ENCODE measurements around the gene ATP2B2.

The ATP2B2 gene

DNA sequence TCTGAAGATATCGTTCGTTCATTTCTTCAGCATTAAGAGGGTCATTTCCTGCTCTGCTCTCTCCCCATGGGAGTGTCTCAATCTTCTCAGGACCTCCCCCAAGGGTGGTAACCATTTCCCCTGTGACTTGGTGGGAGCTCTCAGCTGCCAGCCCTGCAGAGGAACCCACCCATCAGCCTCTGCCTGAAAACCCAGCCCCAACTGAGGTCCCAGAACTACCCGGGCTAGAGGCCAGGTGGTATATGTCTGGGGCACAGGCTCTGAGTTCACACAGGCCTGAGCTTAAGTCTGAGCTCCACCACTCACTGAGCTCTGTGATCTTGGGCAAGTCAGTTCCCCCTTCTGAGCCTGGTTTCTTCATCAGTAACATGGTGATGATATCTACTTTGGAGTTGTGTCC lies 10.0 kb upstream of the ATP2B2 start:
- in situ Hi-C loops (cut with MboI; ENCODE audit: low pct_unique_long_range_greater_than_20kb, low sequenced_read_pairs), result no loop called here
- no peak for DNase-seq

DNA sequence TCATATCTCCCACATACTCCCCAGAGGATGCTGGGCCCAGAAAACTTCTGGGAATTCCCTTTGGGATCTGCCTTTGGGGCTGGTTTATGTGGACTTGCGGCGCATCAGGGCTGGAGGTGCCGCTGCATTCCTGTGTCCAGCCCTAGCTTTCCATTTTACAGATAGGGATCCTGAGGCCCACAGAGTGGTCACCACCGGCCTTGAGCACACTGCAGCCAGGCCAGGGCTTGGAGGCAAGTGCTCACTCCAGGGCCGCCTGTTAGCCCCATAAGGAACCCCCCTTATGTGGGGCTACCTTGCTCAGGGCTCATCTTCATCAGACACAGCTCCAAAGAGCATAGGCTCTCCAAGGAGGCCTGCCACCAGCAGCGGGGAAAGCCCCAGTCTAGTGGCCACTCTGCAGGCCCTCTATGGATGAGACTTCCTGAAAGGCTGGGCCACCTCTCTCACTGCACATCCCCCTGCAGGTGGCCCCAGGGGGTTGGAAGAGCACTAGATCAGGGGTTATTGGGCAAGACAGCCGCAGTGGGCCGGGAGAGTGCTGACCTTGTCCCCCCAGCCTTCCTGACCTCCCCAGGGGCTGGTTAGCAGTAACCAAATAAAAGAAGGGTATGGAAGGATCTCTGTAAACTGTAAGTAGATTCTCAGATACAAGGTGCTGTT lies 9.2 kb upstream of the ATP2B2 start:
- DNase-seq, result no peak
- in situ Hi-C loops (cut with MboI; ENCODE audit: low pct_unique_long_range_greater_than_20kb, low sequenced_read_pairs), result no loop called here

DNA sequence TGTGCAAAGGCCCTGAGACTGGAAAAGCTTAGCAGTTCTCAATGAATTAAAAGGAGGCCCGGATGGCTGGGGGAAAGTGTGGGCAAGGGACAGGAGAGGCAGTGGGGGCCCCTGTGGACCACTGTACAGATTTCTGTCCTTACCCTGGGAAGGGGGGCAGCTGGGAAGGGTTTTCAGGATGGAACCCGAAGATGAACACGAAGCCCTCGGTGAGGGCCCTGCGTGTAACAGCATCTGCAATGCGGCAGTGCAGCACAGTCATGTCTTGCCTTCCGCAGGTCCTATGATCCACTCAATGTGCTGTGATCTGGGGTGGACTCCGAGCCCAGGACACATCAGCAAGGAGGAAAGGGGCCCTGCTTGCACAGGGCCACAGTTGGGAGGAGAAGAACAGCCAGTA lies 7.9 kb upstream of the ATP2B2 start:
- in situ Hi-C loops (cut with MboI; ENCODE audit: low pct_unique_long_range_greater_than_20kb, low sequenced_read_pairs), result no loop called here
- no peak for DNase-seq

DNA sequence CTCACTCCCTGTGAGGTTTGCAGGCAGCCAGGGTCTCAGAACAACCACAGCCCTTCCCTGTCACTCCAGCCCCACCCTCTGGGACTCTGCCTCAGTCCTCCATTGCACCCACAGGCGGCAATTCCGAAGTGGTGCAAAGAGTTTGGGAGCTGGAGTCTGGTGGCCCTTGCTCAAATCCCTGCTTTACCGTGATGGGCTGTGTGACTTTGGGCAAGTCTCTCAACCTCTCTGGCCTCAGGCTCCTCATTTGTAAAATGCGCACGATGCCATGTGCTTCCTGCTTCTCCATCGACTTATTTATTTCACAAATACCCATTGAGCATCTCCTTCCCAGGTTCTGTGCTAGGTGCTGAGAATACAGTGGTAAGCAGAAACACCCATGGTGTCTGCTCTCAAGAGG lies 7.3 kb upstream of the ATP2B2 start:
- in situ Hi-C loops (cut with MboI; ENCODE audit: low pct_unique_long_range_greater_than_20kb, low sequenced_read_pairs), result no loop called here

DNA sequence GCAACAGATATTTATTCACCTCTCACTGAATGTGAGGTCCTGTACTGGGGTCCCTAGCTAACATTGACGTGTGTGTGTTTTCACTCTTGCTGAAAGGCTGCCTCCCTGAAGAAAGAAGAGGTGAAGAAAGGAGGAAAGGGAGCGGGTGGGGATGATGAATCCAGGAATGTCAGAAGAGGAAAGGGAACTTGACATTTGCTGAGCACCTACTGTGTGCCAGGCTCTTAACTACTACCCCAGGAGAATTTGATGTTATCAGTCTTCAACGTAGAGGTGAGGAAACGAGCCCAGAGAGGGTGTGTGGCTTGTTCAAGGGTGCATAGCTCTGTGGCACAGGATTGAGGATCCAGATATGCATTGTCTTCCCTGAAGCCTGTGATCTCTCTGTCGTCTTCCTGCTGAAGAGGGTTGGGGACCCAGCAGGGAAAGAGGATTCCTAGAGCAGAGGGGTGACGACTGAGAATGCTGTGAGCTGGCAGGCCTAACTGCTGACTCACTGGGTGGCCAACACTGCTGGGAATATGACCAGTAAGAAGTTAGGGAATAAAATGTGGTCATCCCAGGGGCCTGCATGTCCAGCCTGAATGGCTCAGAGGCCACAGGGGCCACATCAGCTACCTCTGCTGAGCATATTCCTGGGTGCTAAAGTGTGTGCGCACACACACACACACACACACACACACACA lies 6.6 kb upstream of the ATP2B2 start:
- no peak for DNase-seq
- in situ Hi-C loops (cut with MboI; ENCODE audit: low pct_unique_long_range_greater_than_20kb, low sequenced_read_pairs), result no loop called here

More for the DNA sequence above, 7.3 kb upstream of the ATP2B2 start:
- DNase-seq, result no peak

DNA sequence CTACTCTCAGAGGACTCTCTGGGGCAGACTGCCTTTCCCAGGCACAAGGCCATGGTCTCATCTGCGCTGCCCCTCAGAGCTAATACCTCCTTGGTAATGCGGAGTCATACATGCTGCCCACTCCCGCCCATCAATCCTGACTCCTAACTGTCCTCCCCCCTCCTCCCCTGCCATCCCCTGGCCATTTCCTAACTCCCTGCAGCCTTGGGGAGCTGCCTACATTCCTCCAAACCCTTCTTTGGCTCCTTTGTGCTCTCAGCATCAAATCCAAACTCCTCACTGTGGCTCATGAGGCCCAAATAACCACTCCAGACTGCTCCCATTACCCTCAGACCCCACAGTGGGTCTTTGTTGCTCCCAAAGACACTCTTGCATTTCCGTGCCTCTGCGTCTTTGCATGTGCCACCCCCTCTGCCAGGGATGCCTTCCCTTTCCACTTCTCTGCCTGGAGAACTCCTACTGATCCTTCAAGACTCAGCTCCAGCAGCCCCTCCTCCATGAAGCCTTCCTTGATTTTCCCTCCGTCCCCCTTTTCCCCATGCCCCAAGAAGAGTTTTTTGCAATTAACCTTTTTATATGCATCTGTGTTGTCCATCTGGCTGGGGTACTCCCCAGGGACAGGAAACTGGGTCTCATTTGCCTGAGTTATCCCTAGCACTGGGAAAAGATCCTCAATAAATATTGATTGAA lies 5.5 kb upstream of the ATP2B2 start:
- in situ Hi-C loops (cut with MboI; ENCODE audit: low pct_unique_long_range_greater_than_20kb, low sequenced_read_pairs), result no loop called here
- DNase-seq, result no peak

DNA sequence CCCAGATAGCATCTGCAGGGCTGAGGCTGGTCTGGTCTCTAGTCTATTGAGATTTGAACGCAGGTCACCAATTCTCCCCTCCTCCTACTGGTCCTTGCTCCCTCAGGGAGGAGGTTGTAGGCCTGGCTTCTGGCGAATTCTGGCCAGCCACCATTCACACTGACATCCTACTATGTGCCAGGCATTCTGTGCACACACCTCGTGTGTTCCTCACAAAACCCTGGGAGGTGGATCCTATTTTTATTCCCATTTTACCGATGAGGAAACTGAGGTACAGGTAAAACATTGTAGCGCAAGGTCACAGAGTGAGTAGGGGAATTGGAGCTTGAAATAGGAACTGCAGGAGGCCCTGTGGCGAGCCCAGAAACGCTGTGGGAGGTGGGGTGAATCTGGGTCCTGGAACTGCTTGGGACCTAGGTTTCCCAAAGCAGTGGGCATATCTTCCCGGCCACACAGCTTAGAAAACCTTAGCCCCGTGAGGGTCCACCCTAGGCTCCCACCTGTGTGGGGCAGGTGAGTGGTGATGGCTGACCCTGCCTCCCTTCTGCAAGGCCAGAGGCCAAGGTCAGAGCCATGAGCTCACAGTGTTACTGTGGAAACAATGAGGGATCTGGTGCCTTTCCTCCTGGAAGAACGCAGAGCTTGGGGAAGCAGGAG lies 4.8 kb upstream of the ATP2B2 start:
- in situ Hi-C loops (cut with MboI; ENCODE audit: low pct_unique_long_range_greater_than_20kb, low sequenced_read_pairs), result no loop called here
- DNase-seq, result no peak

DNA sequence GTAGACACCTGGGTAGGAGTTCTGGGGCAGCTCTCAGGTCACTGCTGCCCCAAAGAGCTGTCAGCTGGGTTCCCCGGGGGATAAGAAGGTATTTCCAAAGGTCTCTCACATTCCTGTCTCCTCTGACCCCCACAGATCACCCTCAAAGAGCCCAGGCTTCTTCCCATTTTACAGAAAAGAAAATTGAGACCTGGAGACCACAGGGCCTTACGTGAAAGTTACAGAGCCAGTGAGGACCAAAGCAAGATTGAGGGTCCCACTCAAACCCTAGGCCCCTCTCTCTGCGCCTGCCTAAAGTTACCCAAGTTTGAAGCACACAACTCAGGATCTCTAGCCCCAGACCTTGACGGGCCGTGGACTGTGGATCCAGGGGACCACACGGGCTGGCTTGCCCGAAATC lies 3.9 kb upstream of the ATP2B2 start:
- in situ Hi-C loops (cut with MboI; ENCODE audit: low pct_unique_long_range_greater_than_20kb, low sequenced_read_pairs), result no loop called here
- no peak for DNase-seq

DNA sequence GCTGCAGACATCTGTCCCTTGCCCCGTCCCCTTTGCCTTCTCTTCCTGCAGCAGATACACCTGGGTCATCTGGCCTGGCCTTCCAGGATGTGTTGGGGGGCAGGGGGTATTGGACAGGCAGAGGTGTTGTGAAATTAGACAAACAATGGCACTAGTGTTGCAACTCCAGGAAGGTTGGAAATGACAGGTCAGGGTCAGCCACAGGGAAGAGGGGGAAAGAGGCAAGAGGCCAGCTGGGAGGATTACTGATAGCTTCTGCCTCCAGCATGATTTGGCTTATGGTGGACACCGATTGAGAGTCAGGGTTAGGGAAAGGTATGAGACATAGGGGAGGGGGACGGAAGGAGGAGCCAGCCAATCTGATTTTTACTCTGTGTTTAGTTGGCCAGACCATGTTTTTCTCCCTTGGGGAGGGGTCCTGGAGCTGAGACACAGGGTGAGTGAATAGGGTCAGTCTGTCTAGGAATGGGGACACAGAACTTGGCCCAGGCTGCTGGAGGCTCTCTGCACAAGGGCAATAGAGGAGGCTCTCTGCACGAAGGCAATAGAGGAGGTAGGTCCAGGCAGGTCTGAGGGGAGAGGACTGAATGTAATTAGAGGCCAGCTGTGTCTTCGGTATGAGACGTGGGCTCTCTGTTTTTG lies 3.4 kb upstream of the ATP2B2 start:
- in situ Hi-C loops (cut with MboI; ENCODE audit: low pct_unique_long_range_greater_than_20kb, low sequenced_read_pairs), result no loop called here
- DNase-seq, result no peak

DNA sequence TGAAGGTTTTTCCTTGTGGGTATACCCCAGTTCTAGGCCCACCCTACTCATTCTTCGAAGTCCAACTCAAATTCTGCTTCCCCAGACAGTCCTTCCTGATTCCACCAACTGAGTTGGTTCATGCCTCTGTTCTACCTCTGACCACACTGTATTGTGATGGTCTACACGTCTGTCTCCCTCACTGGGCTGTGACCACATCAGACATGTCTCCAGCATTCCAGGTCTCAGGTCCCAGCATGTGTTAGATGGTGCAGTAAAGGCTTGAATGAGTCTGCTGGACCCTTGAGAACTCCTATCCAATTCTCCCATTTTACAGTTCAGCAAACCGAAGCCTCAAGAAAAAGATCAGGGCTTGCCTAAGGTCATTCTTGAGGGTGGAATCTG lies 2.8 kb upstream of the ATP2B2 start:
- in situ Hi-C loops (cut with MboI; ENCODE audit: low pct_unique_long_range_greater_than_20kb, low sequenced_read_pairs), result no loop called here
- DNase-seq, result no peak

DNA sequence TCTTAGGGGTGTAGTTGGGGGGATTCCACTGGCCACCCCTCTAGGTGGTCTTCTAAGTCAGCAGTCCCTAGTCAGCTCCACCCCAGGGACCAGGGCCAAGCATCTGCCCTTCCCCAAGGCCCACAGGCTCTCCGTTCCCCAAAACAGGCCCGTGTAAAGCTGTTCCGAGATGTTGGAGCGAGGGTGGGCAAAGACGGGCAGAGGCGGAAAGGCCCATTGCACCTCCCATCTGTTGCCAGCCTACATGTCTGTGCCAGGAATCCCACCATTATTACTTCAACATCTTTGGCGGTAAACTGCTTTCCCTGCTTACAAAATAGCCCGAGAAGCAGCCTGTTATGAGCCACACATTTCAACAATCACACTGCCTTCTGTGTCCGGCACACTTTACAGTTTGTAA lies 1.9 kb upstream of the ATP2B2 start:
- in situ Hi-C loops (cut with MboI; ENCODE audit: low pct_unique_long_range_greater_than_20kb, low sequenced_read_pairs), result no loop called here
- DNase-seq, result no peak

DNA sequence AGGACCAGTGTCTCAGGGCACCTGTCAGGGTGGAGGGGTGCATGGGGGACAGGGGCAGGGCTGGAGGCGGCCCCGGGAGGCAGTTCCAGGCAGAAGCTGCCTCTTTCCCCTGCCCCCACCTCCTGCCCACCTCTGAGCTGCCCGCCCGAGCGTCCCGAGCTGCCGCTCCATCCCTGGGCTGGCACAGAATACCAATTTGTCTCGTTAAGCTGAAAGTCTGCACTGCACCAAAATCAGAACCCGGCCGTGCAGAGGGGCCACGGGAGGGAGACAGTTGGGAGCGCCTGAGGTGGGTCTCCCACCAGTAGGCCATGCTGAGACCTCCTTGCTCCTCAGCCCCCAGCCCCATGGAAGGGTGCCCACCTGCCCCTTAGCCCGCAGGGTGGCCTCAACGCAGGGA lies 1.3 kb upstream of the ATP2B2 start:
- in situ Hi-C loops (cut with MboI; ENCODE audit: low pct_unique_long_range_greater_than_20kb, low sequenced_read_pairs), result no loop called here
- no peak for DNase-seq

DNA sequence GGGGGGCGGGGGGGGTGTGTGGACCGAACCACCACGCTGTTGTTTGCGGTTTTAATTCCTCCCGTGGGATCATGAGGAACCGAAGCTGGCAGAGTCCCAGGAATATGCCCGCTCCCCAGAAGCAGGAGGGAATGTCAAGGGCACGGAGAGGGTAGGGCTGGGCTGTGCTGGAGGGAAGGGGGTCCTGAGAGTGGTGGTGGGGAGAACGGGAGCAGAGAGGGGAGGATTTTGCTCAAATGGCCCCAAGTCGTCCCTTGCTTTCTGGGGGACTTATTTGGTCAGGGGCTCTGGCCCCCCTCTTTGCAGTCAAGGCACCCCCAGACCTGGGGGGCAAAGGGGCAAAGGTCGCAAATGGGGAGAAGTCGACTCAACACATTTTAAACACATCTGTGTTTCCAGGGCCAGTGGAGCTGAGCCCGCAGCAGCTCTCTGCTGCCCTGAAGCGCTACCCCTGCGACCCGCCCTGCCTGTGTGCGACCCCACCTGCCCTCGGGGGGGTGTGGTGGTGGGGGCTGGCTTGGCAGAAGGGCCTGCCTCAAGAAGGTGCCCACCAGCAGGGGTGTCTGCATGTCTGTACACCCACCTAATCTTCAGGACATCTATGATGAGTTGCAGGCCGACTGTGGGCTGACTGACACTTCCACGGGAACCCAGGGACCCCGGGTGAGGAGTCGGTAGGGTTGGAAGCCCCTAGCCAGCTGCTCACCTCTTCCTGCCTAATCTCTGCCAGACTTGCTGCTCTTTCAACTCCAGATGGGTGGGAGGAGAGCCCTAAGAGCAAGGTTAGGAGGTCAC lies 602 bp upstream of the ATP2B2 start:
- in situ Hi-C loops (cut with MboI; ENCODE audit: low pct_unique_long_range_greater_than_20kb, low sequenced_read_pairs), result no loop called here

DNA sequence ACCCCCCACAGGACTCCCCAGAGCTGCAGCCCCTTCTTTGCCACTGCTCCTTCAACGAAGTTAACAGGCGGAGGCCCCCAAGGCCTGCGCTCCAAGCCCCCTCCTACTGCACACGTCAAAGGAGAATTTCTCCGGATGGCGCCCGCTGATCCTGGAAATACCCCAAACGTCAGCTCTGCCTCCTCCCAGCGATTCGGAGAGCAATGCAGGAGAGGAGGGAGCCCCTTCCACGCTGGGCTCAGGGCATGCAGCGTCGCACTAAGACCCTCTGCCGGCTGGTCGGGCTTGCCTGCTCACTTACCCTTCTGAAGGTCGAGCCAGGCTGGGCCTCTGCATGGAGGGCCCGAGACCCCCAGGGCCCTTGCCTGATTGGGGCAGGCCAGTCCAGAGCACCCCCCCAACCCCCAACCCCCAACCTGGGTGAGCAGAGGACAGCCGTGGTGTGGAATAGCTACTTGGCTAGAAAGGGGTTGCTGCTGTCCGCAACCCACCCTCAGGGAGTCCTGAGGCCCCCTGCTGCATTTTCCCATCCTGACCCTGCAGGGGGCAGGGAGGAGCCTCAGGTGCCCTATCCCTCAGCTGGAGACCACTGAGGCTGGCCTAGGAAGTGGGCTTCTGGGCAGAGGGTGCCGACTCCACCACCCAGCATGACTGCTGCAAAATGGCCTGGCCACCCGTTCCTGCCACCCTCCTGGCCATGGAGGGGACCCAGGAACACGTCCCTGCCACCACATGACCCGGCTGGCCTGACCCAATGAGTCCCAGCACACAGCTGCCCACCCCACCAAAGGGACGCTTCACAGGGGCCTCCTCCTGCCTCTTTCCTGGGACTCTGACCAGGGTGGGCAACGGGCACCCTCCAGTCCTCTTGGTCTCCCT lies 976 bp downstream of the ATP2B2 start:
- in situ Hi-C loops (cut with MboI; ENCODE audit: low pct_unique_long_range_greater_than_20kb, low sequenced_read_pairs), result no loop called here
- no peak for DNase-seq

More for the DNA sequence above, 602 bp upstream of the ATP2B2 start:
- no peak for DNase-seq

DNA sequence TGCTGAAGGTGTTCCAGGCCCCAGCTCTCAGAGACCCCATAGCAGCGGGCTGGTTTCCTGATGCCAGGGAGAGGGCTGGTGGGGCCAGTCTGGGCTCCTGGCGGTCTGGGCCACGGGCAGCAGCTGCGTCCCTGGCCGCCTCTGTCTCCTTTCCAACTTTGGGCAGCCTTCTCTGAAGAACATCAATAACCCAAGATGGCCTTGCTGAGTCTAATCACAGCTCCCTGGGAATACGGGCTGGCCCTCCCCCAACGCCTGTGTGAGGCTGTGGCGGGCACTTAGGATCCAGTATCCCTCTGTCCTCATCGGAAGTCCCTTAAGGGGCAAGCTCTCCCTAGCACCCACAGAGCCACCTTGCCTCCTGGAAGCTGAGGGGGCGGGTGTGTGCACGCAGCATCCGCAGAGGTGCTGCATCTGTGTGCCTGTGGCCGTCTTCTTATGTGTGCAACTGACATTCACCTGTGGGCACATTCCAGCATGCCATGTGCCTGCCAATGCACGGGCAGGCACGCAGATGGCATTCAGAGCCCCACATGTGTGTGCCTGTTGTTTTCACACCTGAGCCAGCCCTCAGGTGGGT lies 2.1 kb downstream of the ATP2B2 start:
- in situ Hi-C loops (cut with MboI; ENCODE audit: low pct_unique_long_range_greater_than_20kb, low sequenced_read_pairs), result no loop called here
- no peak for DNase-seq

DNA sequence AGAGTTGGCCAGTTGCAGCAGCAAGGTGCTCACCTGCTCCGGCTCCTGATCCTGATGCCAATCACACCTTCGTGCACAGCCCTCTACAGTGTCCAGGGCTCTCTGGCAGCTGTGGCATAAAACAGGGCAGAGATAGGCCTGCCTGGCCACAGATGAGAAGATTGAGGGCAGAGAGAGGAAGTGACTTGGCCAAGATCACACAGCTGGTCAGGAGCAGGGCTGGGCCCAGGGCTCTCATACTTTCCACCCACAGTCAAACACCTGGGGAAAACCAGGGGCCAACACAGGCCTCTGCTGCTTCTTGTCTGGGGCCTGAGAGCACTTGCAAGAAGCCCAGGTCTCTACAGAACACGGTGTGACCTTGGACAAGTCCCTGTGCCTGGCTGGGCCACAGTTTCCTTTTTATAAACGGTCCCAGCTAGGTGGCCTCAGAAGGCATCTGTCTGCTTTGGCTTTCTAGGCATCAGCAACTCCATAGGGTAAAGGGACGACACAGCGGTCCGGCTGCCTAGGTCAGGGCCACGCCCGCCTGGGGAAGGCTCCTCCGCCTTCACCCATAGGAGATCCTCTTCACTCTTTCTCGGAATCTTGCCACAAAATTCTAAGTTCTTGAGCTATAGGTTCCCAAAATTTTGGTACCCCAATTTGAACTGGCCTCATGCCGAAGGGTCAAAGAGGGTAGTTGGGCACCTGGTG lies 3.1 kb downstream of the ATP2B2 start:
- no peak for DNase-seq
- in situ Hi-C loops (cut with MboI; ENCODE audit: low pct_unique_long_range_greater_than_20kb, low sequenced_read_pairs), result no loop called here

DNA sequence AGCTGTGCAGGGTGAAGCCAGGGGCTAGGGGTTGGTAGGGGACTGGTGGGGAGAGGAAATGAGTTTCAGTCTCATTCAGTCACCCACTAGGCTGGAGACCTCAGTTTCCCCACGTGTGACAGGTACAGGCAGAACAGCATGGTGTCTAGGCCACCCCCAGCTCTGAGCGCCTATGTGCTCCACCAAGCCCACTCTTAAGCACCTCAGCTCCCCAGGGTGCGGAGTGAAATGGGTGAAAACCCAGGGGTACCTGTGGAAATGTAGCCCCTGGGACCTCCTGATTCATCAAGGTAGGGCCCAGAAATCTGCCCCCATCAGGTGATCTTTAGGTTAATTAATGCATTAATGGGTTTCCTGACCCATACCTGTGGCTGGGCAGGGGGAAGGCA lies 3.7 kb downstream of the ATP2B2 start:
- in situ Hi-C loops (cut with MboI; ENCODE audit: low pct_unique_long_range_greater_than_20kb, low sequenced_read_pairs), result no loop called here
- DNase-seq, result no peak
